ENCODE measurements around the gene HOXA3. TPM values are rescaled to one million over a fixed set of nuclear protein-coding genes. Genes with fewer than 3 reads are reported as not detected.

Gene HOXA3
- total and polyA plus RNA-seq, 10 of the 15 experiments (the other 5 are each of a cell fraction or from before 2014, with no cell fraction given) = 0.05 TPM; not detected in 9

DNA sequence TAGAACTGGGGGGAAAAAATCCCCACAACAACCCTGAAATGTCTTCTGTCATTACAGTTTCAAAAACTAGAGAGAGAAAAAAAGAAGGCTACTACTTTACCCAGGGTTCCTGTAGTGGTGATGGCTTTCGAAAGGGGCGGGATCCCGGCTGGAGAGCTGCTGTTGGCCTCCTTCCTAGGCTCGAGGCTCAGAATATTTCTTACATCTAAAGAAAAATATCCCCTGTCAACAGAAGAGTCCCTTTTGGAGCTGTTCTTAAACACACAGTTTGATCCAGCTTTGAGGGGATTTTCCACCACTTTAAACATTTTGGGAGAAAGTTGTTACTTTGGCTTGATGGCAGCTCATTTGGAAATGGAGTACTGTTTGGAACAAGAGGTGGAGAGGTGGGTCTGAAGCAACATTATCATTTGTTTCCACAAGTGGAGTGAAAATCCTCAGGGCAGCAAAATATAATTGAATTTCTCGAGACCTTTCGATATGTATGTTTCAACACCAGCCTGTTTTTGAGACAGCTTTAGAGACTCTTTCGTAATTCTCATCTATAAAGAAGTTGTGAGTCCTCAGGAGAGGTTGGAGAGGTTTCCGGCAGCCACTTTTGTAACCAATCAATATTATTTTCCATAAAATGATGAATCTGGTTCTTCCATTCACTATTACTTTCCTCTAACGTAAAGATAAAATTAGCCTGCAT, 42.5 kb upstream of the HOXA3 start:
- WGBS (ENCODE audit: insufficient coverage, insufficient replicate concordance, low lambda C conversion rate, missing lambda C conversion rate) = 40% methylated on average over 9 of the region's 9 CpGs
- intact Hi-C loops (cut with micrococcal nuclease; ENCODE audit: unreplicated experiment) (loop anchor here (5.0 kb wide), 2 partner anchors 587 to 902 kb away; no protein-coding TSS in a partner anchor), in situ Hi-C loops (cut with MboI) (loop anchor here (5.0 kb wide), 3 partner anchors 382 to 822 kb away; no protein-coding TSS in a partner anchor)
- Histone ChIP-seq H3K9ac (ENCODE audit: control insufficient read depth, insufficient read depth, low read length) (no peak overlapping the region), H3K36me3 (ENCODE audit: control insufficient read depth in 2 of 2, insufficient read depth in 2 of 2, low read length in 1 of 2) (no peaks in the 10 kb centered on the region), H3K79me2 (ENCODE audit: control insufficient read depth, insufficient read depth, low read length) (no peaks in the 10 kb centered on the region), H3K27ac (ENCODE audit: control insufficient read depth, insufficient read depth) (no peak overlapping the region), H2AFZ (ENCODE audit: control insufficient read depth, low read depth, low read length) (no peak overlapping the region), H3K4me3 (no peak overlapping the region), H4K20me1 (ENCODE audit: control insufficient read depth, insufficient read depth) (0 out of 2 replicates have a peak, but pooled peaks cover 3% of the 10 kb centered on the region), H3K27me3 (replicated peaks in 1 of 2; ENCODE audit: control insufficient read depth in 2 of 2, insufficient read depth in 2 of 2, low read length in 1 of 2) (peaks cover 21 to 37% of the 10 kb centered on the region in 2 experiments), H3K4me1 (ENCODE audit: control insufficient read depth, insufficient read depth, low read length) (no peaks in the 10 kb centered on the region; the same call in 1 of the 2 replicates), H3K4me2 (ENCODE audit: control insufficient read depth, insufficient read depth) (no peak overlapping the region), H3K9me3 (replicated peaks; ENCODE audit: control insufficient read depth, insufficient read depth, low read length) (no peaks in the 10 kb centered on the region; the same call in 2 of the 3 replicates)
- ChIA-PET POLR2A (no interaction called here), SMC1A (ENCODE audit: uncharacterized antibody, unreplicated experiment) (interaction anchor here (0.9 to 2.4 kb wide), 4 partner anchors 382 to 742 kb away, joined by 3 to 16 read pairs (median 6); no protein-coding TSS in a partner anchor), RAD21 (ENCODE audit: unreplicated experiment) (interaction anchor here (0.9 to 2.6 kb wide), 4 partner anchors 411 to 728 kb away, joined by 3 to 70 read pairs (median 30); no protein-coding TSS in a partner anchor), CTCF (interaction anchor here (1.1 to 3.3 kb wide), 19 partner anchors 22 to 902 kb away, joined by 3 to 93 read pairs (median 10); no protein-coding TSS in a partner anchor)
- no peak for FAIRE-seq
- BruUV-seq (replicated peaks) = no TSS peak
- no peak for DNase-seq (ENCODE audit: low read depth, low spot score)
- TF ChIP-seq RELA (IDR thresholded peaks at IDR 0.05; ENCODE audit: borderline replicate concordance, partially characterized antibody) (no peak), WRNIP1 (IDR thresholded peaks at IDR 0.05; ENCODE audit: borderline replicate concordance, low read depth, low read length) (no peak), SUZ12 (IDR thresholded peaks at IDR 0.05; ENCODE audit: unreplicated experiment) (no peak), ASH2L (IDR thresholded peaks at IDR 0.05; ENCODE audit: borderline replicate concordance, low read depth) (no peak)
- TF ChIP-seq, protein P1, sequence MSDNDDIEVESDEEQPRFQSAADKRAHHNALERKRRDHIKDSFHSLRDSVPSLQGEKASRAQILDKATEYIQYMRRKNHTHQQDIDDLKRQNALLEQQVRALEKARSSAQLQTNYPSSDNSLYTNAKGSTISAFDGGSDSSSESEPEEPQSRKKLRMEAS (IDR thresholded peaks at IDR 0.05; ENCODE audit: low read depth, low read length) = no peak
- ATAC-seq = no peak

Data from GM12878 (cell line).